ENCODE measurements around the gene UST.

Gene UST

GRCh38 chr6:149112976-149113375, 366.1 kb downstream of the UST start:
- DNase-seq (ENCODE audit: low spot score): peak; percentile 28
- in situ Hi-C loops (cut with MboI; ENCODE audit: low pct_unique_long_range_greater_than_20kb, low sequenced_read_pairs, unreplicated experiment): no loop called here
- TF ChIP-seq CTCF (IDR thresholded peaks at IDR 0.05; ENCODE audit: extremely low read depth, insufficient read depth, missing control alignments): no peak

- in situ Hi-C loops (cut with MboI; ENCODE audit: low pct_unique_long_range_greater_than_20kb, low sequenced_read_pairs, unreplicated experiment): no loop called here
- TF ChIP-seq CTCF (IDR thresholded peaks at IDR 0.05; ENCODE audit: extremely low read depth, insufficient read depth, missing control alignments): no peak
- DNase-seq (ENCODE audit: low spot score): no peak
These were observed 367.3 kb downstream of the UST start for GRCh38 chr6:149114167-149114566.

- no peak for DNase-seq (ENCODE audit: low spot score)
- no peak for TF ChIP-seq CTCF (IDR thresholded peaks at IDR 0.05; ENCODE audit: extremely low read depth, insufficient read depth, missing control alignments)
- in situ Hi-C loops (cut with MboI; ENCODE audit: low pct_unique_long_range_greater_than_20kb, low sequenced_read_pairs, unreplicated experiment): no loop called here
These were observed 372.2 kb downstream of the UST start for GRCh38 chr6:149118737-149119653.

GRCh38 chr6:149122850-149123821, 376.3 kb downstream of the UST start:
- in situ Hi-C loops (cut with MboI; ENCODE audit: low pct_unique_long_range_greater_than_20kb, low sequenced_read_pairs, unreplicated experiment): no loop called here
- no peak for TF ChIP-seq CTCF (IDR thresholded peaks at IDR 0.05; ENCODE audit: extremely low read depth, insufficient read depth, missing control alignments)
- DNase-seq (ENCODE audit: low spot score): no peak

- no peak for TF ChIP-seq CTCF (IDR thresholded peaks at IDR 0.05; ENCODE audit: extremely low read depth, insufficient read depth, missing control alignments)
- DNase-seq (ENCODE audit: low spot score): no peak
- in situ Hi-C loops (cut with MboI; ENCODE audit: low pct_unique_long_range_greater_than_20kb, low sequenced_read_pairs, unreplicated experiment): no loop called here
These were observed 378.5 kb downstream of the UST start for GRCh38 chr6:149125309-149125708.
